HG03432 (cell line): ENCODE data around the gene GNB3.
A peak's percentile ranks its signal among the peaks of the same experiment; 100 is the strongest.
"Not testable (repeated sequence)": the region's sequence is repeated elsewhere in the genome, so short reads cannot be mapped to it uniquely, and the experiment has no call there.

Source experiments
- ATAC-seq: cut with Tn5 transposase; IDR thresholded peaks from one replicate; pipeline ENCODE4 v1.9.1; 2021; ENCODE audit warnings: mild to moderate bottlenecking, moderate library complexity; ENCODE audit not compliant: unreplicated experiment

Gene GNB3

DNA sequence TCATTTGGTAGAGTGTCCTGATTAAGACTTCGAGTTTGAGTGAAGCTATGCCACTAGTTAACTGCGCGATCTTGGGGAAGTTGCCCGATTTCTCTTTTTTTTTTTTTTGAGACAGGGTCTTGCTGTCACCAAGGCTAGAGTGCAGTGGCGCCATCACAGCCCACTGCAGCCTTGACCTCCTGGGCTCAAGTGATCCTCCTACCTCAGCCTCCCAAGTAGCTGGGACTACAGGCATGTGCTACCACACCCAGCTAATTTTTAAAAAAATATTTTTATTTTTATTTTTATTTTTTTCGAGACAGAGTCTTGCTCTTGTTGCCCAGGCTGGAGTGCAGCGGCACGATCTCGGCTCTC lies 33.3 kb downstream of the GNB3 start:
- ATAC-seq = not testable (repeated sequence)

DNA sequence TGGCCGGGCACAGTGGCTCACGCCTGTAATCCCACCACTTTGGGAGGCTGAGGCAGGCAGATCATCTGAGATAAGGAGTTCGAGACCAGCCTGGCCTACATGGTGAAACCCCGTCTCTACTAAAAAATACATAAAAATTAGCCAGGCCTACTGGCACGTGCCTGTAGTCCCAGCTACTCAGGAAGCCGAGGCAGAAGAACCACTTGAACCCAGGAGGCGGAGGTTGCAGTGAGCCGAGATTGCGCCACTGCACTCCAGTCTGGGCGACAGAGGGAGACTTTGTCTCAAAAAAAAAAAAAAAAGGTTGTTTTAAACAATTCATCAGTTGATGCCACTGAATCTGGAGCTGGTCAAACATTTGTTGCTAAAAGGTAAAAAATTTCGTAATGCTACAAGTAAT lies 39.1 kb downstream of the GNB3 start:
- ATAC-seq = not testable (repeated sequence)

DNA sequence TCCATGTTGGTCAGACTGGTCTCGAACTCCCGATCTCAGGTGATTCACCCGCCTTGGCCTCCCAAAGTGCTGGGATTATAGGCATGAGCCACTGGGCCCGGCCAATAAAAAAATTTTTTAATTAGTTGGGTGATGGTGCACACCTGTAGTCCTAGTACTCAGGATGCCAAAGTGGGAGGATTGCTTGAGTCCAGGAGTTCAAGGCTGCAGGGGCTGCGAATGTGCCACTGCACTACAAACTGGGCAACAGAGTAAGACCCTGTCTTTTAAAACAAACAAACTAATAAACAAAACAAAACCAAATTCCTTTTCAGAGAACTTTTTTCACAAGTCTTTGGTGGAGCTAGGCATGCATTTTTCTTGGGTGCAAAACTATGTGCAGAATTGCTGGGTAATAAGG lies 42.5 kb downstream of the GNB3 start:
- ATAC-seq = no peak

DNA sequence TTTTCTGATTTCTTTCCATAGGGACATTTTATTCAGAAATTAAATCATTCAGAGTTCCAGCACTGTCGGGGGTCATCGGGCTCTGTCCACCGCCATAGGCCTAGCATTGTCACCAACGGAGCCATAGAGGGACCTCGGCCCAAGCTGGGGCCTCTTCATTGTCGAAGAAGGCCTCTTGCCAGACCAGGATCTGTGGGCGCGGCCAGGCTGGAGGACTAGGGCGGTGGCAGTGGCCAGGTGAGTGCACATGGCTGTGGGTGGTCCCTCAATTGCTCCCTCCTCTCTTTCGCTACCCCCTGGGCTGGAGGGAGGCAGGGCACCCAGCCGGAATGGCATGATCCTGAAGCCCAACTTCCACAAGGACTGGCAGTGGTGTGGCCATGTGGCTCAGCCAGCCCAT lies 43.0 kb downstream of the GNB3 start:
- ATAC-seq = no peak

DNA sequence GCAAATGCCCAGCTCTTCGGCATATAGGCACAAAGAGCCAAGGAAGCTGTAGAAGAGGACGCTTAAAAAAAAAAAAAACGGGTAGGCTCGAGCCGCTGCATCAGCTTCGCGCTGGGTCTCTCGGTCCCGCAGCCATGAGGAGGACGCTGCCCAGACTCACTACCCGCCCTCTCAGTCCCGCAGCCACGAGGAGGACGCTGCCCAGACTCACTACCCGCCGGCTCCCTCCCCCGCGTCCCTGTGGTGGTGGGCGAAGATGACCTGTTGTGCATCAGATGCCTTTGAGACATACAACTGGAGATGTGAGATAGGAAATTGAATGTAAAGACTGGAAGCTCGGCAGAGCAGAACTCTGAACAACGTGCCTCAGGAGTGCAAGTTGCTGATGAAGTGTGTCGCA lies 43.8 kb downstream of the GNB3 start:
- ATAC-seq = no peak

DNA sequence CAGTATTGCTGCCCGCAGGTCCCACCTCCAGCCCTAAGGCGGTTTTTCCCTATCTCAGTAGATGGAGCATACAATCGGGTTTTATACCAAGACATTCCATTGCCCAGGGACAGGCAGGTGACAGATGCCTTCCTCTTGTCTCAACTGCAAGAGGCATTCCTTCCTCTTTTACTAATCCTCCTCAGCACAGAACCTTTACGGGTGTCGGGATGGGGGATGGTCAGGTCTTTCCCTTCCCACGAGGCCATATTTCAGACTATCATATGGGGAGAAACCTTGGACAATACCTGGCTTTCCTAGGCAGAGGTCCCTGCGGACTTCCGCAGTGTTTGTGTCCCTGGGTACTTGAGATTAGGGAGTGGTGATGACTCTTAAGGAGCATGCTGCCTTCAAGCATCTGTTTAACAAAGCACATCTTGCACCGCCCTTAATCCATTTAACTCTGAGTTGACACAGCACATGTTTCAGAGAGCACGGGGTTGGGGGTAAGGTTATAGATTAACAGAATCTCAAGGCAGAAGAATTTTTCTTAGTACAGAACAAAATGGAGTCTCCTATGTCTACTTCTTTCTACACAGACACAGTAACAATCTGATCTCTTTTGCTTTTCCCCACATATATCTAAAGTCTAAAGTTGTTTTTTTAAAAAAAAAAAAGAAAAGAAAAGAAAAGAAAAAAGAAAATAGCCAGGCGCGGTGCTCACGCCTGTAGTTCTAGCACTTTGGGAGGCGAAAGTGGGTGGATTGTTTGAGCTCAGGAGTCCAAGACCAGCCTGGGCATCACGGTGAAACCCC lies 45.7 kb downstream of the GNB3 start:
- not testable (repeated sequence) for ATAC-seq

DNA sequence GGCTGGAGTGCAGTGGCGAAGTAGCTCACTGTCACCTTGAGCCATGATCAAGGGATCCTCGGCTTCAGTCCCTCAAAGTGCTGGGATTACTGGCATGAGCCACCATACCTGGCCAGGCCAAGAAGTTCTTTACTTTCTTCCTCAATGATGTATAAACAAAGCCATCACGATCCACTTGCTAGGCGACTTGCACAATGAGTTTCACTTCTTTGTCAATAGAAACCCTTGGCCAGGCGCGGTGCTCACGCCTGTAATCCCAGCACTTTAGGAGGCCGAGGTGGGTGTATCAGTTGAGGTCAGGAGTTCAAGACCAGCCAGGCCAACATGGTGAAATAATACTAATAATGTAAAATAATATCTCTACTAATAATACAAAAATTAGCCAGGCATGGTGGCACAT lies 46.7 kb downstream of the GNB3 start:
- ATAC-seq = no peak

DNA sequence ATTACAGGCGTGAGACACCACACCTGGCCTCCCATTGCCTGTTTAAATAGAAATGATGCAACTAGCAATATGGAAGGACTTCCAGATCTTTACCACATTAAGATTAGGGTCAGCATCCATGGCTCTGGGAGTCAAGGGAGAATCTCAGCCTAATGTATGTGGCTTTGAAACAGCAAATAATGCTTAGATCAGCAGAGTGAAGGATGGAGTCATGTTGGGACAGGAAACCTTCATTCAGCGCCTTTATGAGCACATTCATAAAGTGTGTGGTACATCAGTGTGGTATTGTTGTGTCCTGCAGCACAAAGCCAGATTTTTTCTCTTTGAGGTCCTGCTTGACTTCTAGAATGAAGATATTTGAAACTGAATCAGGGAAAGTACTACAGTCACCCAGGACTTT lies 47.6 kb downstream of the GNB3 start:
- no peak for ATAC-seq

DNA sequence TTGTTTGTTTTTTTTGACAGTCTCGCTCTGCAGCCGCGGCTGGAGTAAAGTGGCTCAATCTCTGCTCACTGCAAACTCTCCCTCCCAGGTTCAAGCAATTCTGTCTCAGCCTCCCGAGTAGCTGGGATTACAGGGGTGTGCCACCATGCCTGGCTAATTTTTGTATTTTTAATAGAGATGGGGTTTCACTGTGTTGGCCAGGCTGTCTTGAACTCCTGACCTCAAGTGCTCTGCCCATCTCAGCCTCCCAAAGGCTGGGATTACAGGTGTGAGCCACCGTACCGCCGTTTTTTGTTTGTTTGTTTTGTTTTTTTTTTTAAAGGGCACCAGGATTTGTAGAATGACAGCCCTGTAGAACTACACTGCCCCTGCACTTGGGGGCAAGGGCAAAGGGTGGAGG lies 48.1 kb downstream of the GNB3 start:
- ATAC-seq = not testable (repeated sequence)

DNA sequence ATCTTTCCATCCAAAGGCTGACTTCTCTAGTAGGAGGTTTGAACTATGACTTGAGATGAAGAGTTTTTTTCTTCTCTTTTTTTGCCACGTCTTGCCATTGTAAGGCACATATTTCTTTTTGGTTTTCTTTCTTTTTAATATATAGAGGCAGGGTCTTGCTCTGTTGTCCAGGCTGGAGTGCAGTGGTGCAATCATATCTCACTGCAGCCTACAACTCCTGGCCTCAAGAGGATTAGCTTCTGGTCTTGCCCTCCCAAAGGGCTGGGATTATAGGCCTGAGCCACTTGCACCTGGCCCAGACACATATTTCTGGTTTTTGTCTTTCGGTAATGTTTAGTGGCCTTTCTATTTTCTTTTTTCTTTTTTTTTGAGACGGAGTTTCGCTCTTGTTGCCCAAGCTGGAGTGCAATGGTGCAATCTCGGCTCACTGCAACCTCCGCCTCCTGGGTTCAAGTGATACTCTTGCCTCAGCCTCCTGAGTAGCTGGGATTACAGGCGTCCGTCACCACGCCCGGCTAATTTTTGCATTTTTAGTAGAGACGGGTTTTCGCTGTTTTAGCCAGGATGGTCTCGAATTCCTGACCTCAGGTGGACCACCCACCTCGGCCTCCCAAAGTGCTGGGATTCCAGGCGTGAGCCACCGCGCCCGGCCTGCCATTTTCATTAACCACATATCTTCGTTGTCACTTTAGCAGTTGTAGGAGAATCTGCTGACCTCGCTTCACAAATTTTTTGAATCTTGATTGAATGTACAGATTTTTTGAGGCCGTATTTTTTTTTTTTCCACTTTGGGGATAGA lies 49.2 kb downstream of the GNB3 start:
- not testable (repeated sequence) for ATAC-seq

DNA sequence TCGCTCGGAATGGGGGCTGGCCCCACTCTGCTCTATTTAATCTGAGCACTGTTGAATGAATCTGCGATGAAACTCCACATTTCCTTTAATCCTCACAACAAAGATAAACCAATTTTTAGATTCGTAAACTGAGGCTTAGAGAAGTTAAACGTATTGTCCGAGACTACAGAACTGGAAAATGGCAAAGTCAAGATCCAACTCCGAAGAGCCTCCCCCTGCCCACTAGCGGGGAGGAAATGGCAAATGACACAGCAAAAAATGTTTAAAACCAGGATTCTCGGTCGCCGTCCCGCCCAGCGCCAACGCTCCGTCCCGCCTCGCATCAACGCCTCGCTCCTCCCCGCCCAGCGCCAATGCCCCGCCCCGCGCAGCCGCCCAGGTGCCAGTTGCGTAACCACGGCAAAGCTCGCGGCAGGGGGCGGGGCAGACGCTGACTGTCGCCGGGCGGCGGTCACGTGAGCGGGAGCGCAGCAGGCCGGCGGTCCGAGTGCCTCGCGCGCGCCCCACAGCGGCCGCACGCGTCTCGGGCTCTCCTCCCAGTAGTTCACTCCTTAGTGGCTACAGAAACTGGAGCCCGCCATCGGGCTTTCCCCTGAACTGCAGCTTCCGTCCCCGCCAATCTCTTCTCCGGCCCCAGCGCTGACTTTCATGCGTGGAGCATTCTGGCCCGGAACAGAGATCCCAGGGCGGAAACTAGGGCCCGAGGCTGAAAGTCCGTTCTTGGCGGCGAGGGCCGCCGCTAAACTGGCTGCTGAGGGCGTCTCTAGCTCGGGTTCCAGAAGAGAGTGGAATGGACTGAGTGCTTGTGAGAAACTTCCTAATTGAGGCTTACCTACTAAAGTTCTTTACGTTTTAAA lies 50.3 kb downstream of the GNB3 start:
- ATAC-seq = peak; percentile 93

DNA sequence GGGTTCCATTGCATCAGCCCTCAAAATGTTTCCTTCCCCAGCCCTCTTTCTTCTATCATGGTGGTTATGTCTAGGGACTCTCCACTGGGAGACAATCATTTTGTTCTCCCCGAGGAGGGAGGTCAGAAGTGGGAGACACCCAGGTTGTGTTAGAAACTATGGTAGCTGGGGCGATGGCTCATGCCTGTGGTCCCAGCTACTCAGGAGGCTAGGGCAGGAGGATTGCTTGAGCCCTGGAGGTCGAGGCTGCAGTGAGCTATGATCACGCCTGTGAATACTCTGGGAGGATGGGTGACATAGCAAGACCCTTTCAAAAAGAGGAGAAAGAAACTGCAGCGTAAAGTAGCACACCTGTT lies 50.9 kb downstream of the GNB3 start:
- no peak for ATAC-seq

DNA sequence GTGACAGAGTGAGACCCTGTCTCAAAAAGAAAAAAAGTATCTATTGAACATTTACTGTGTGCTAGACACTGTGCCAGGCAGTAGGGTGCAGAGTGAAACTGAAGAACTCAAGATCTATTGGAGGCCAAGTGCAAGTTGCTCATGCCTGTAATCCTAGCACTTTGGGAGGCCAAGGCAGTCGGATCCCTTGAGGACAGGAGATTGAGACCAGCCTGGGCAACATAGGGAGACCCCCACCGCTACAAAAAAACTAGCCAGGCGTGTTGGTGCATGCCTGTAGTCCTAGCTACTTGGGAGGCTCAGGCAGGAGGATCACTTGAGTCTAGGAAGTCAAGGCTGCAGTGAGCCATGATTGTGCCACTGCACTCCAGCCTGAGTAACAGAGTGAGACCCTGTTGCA lies 52.0 kb downstream of the GNB3 start:
- ATAC-seq = not testable (repeated sequence)

DNA sequence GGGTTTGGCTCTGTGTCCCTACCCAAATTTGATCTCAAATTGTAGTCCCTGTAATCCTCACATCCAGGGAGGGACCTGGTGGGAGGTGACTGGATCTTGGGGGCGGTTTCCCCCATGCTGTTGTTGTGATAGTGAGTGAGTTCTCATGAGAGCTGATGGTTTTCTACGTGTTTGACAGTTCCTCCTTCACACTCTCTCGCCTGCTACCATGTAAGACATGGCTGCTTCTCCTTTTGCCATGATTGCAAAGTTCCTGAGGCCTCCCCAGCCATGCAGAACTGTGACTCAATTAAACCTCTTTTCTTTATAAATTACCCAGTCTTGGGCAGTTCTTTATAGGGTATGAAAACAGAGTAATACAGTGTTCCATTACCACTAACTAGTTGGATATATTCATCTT lies 53.6 kb downstream of the GNB3 start:
- no peak for ATAC-seq
